Measurements from ENCODE around the gene BPIFB2.

DNA sequence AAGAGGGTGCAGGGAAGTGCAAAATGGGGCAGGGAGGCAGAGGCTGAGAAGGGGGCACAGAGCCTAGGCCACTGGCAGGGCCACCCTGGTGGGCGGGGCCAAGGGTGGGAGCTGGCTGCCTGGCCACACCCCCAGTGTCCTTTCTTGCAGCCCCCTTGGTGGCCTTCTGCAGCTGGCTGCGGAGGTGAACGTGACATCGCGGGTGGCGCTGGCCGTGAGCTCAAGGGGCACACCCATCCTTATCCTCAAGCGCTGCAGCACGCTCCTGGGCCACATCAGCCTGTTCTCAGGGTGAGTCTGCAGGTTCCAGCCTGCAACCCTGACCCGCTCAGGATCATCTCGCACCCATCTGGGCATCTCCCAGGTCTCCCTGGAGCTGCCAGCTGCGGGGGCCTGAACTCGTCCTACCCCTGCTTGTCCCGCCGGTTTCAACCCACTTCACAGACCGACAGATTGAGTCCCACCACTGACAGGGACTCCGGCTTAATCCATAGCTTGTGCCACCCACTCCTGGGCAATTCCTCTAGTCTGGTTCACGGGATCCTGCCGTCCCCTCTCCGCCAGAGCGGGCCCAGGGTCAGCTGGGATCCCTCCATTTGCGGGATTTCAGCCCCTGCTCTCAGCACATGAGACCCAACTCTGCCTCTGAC, 52.4 kb downstream of the BPIFB2 start:
- TF ChIP-seq, protein P1, sequence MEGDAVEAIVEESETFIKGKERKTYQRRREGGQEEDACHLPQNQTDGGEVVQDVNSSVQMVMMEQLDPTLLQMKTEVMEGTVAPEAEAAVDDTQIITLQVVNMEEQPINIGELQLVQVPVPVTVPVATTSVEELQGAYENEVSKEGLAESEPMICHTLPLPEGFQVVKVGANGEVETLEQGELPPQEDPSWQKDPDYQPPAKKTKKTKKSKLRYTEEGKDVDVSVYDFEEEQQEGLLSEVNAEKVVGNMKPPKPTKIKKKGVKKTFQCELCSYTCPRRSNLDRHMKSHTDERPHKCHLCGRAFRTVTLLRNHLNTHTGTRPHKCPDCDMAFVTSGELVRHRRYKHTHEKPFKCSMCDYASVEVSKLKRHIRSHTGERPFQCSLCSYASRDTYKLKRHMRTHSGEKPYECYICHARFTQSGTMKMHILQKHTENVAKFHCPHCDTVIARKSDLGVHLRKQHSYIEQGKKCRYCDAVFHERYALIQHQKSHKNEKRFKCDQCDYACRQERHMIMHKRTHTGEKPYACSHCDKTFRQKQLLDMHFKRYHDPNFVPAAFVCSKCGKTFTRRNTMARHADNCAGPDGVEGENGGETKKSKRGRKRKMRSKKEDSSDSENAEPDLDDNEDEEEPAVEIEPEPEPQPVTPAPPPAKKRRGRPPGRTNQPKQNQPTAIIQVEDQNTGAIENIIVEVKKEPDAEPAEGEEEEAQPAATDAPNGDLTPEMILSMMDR (optimal IDR thresholded peaks at IDR 0.05 in 1 of 3, IDR thresholded peaks at IDR 0.05 in 1 of 3, conservative IDR thresholded peaks at IDR 0.05 in 1 of 3; ENCODE audit: extremely low read depth in 1 of 3, insufficient read depth in 2 of 3, low read length in 3 of 3), result no peak
- TF ChIP-seq EZH2 (IDR thresholded peaks at IDR 0.05; ENCODE audit: low read length), result no peak

Data from keratinocyte (primary cell).